Measurements from ENCODE around the gene SLC25A26. TPM values are rescaled to one million over a fixed set of nuclear protein-coding genes. Genes with fewer than 3 reads are reported as not detected.

SLC25A26 gene
- total RNA-seq, 1 donor from 2014 or later, result 23.2 TPM

DNA sequence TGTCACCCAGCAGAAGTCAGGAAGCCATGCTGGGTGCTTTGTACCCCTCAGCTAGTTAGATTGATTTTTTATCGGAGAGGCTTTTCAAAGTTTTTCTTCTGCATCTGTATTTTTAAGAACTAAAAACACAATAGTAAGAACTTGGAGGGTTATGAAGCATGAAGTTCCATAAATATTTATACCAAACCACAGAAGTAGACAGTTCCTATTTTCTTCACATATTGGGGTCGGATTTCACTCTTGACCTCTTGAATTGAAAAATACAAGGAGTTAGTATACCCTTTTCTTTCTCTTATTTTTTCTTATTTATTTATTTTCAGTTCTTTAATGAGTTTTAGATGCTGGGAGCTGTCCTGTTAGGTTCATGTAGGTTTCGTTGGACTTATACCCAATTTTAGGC, 35.1 kb downstream of the SLC25A26 start:
- Mint-ChIP-seq H3K4me3 (peak overlapping the region; percentile 29), H3K27me3 (no peaks in the 10 kb centered on the region), H3K36me3 (ENCODE audit: low read depth) (peaks cover 38% of the 10 kb centered on the region), H3K9me3 (no peaks in the 10 kb centered on the region), H3K27ac (no peak overlapping the region), H3K4me1 (peaks cover 18% of the 10 kb centered on the region)
- intact Hi-C loops (cut with micrococcal nuclease), result no loop called here
- DNase-seq, result no peak
- CTCF ChIA-PET, result interaction anchor here (0.6 to 8.7 kb wide), 4 partner anchors 11 to 1537 kb away, joined by 3 to 204 read pairs (median 3); no protein-coding TSS in a partner anchor
- ATAC-seq (ENCODE audit: low read depth), result no peak
- POLR2A ChIA-PET, result no interaction called here
- TF ChIP-seq, protein P1, sequence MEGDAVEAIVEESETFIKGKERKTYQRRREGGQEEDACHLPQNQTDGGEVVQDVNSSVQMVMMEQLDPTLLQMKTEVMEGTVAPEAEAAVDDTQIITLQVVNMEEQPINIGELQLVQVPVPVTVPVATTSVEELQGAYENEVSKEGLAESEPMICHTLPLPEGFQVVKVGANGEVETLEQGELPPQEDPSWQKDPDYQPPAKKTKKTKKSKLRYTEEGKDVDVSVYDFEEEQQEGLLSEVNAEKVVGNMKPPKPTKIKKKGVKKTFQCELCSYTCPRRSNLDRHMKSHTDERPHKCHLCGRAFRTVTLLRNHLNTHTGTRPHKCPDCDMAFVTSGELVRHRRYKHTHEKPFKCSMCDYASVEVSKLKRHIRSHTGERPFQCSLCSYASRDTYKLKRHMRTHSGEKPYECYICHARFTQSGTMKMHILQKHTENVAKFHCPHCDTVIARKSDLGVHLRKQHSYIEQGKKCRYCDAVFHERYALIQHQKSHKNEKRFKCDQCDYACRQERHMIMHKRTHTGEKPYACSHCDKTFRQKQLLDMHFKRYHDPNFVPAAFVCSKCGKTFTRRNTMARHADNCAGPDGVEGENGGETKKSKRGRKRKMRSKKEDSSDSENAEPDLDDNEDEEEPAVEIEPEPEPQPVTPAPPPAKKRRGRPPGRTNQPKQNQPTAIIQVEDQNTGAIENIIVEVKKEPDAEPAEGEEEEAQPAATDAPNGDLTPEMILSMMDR (IDR thresholded peaks at IDR 0.05), result no peak

DNA sequence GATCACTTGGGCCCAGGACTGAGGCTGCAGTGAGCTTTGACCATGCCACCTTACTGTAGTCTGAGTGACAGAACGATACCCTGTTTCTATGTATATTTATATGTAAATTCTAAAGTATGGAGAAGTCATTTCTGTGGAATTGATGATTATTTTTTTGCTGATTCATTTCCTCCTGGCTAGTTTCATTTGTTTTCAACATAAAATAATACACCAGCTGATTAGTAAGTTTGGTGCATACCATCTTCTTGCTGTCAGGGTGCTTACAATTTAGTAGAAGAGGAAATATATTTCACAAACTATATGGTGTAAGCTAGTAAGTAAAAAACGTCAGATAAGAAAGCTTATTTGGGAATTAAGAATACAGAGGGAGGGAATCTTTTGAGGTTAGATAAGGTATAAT, 36.0 kb downstream of the SLC25A26 start:
- ChIA-PET POLR2A (no interaction called here), CTCF (interaction anchor here (8.7 kb wide), 1 partner anchor 564 kb away, joined by 204 read pairs; no protein-coding TSS in a partner anchor)
- no peak overlapping the region for H3K4me3 Mint-ChIP-seq
- DNase-seq (no peak), ATAC-seq (ENCODE audit: low read depth) (no peak)
- H3K9me3 Mint-ChIP-seq, result no peaks in the 10 kb centered on the region
- intact Hi-C loops (cut with micrococcal nuclease), result no loop called here
- no peak overlapping the region for H3K27ac Mint-ChIP-seq
- TF ChIP-seq, protein P1 (IDR thresholded peaks at IDR 0.05), result no peak
- H3K4me1 Mint-ChIP-seq, result peaks cover 18% of the 10 kb centered on the region
- H3K36me3 Mint-ChIP-seq (ENCODE audit: low read depth), result peaks cover 35% of the 10 kb centered on the region
- H3K27me3 Mint-ChIP-seq, result no peaks in the 10 kb centered on the region

DNA sequence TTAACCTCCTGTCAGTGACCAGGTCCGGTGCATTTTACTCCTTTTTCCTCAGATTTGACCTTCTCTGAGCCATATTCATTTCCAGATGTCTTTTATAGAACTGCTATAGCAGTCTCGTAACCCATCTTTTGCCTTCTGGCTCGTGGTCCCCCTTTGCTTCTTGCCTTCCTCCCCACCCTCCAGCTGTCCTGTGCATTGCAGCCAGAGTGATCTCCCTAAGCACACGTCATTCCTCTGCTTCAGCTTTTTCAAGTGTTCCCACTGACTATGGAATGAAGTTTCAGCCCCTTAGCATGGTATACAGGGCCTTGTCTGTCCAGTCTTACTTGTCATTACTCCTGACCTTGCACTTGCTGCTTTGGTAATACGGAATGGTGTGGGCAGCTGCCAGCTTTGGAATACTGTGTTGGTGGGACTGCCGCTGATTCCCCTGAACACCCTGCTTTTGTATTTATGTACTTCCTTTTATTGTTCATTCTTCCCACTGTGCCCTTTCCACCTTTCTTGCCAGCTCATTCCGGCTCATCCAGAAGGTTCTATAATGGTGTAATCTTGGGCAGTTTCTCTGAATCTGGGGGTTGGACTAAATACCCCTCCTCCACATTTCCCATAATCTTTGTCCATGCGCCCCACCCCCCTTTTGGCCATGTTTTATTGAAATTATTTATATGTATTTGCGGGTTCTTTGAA, 38.9 kb downstream of the SLC25A26 start:
- H3K27me3 Mint-ChIP-seq, result no peaks in the 10 kb centered on the region
- ChIA-PET POLR2A (no interaction called here), CTCF (no interaction called here)
- H3K4me1 Mint-ChIP-seq, result peaks cover 12% of the 10 kb centered on the region
- TF ChIP-seq, protein P1 (IDR thresholded peaks at IDR 0.05), result no peak
- H3K36me3 Mint-ChIP-seq (ENCODE audit: low read depth), result peaks cover 42% of the 10 kb centered on the region
- H3K9me3 Mint-ChIP-seq, result no peaks in the 10 kb centered on the region
- H3K27ac Mint-ChIP-seq, result no peak overlapping the region
- H3K4me3 Mint-ChIP-seq, result no peak overlapping the region
- DNase-seq (no peak), ATAC-seq (ENCODE audit: low read depth) (no peak)
- intact Hi-C loops (cut with micrococcal nuclease), result no loop called here

DNA sequence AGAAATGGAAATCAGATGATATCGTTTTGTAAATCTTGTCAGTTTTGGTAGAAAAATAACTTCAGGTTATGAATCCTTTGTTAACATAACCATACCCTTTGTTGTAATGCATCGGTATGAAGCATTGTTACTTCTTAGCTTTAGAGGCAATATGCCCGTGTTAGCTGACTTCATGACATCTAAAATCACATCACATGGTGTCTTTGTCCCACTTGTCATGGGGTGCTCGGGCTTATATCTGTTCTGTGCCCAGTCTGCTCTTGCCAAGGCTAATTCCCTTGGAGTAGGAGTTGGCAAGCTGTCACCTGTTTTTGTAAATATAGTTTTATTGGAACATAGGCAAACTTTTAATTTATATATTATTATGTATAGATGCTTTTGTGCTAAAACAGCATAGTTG, 39.6 kb downstream of the SLC25A26 start:
- DNase-seq (no peak), ATAC-seq (ENCODE audit: low read depth) (no peak)
- H3K4me1 Mint-ChIP-seq, result peaks cover 5% of the 10 kb centered on the region
- CTCF ChIA-PET, result no interaction called here
- TF ChIP-seq, protein P1 (IDR thresholded peaks at IDR 0.05), result no peak
- H3K27me3 Mint-ChIP-seq, result no peaks in the 10 kb centered on the region
- no peak overlapping the region for H3K27ac Mint-ChIP-seq
- intact Hi-C loops (cut with micrococcal nuclease), result no loop called here
- H3K36me3 Mint-ChIP-seq (ENCODE audit: low read depth), result peaks cover 44% of the 10 kb centered on the region
- H3K9me3 Mint-ChIP-seq, result no peaks in the 10 kb centered on the region
- no peak overlapping the region for H3K4me3 Mint-ChIP-seq
- POLR2A ChIA-PET, result no interaction called here

DNA sequence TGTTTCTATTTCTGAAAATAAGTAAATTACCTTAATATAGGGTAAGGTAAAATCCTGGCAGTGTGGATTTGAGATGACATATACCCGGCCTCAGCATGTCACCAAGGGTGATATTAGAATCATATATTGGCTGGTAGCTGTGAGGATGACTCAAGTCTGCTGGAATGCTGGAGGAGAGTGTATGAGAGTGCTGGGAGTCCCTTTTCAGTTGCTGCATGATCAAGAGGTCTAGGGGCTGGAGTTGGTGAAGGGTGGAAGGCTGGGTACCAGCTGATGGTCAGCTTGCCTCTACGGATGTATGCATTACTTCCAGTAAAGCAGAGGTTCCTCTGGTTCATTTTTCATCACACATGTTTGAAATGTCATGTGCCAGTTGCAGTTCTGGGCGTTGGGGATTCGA, 40.6 kb downstream of the SLC25A26 start:
- CTCF ChIA-PET, result interaction anchor here (1.5 kb wide), 1 partner anchor 562 kb away, joined by 6 read pairs; no protein-coding TSS in a partner anchor
- POLR2A ChIA-PET, result no interaction called here
- H3K4me3 Mint-ChIP-seq, result no peak overlapping the region
- no peaks in the 10 kb centered on the region for H3K27me3 Mint-ChIP-seq
- intact Hi-C loops (cut with micrococcal nuclease), result no loop called here
- TF ChIP-seq, protein P1 (IDR thresholded peaks at IDR 0.05), result no peak
- H3K36me3 Mint-ChIP-seq (ENCODE audit: low read depth), result peaks cover 47% of the 10 kb centered on the region
- H3K9me3 Mint-ChIP-seq, result no peaks in the 10 kb centered on the region
- ATAC-seq (ENCODE audit: low read depth) (no peak), DNase-seq (no peak)
- H3K27ac Mint-ChIP-seq, result no peak overlapping the region
- H3K4me1 Mint-ChIP-seq, result peaks cover 2% of the 10 kb centered on the region

Measured in activated B cell treated with CpG ODN at 0.5 μM for 24 hours (primary cell).